GM12878 (cell line): ENCODE data around the gene BLCAP. TPM values are rescaled to one million over a fixed set of nuclear protein-coding genes. Genes with fewer than 3 reads are reported as not detected.

Experiments used
- ATAC-seq: fragments of 200-7000 bp; cut with Tn5 transposase; 3 replicates; pipeline ENCODE4 v1.9.1; 2020; ENCODE audit warnings: mild to moderate bottlenecking, moderate library complexity
- BruUV-seq: library from RNA; stranded (reverse); fragments of 400-500 nt; replicated peaks from 2 replicates; lab custom pipeline; 2021; lab: Mats Ljungman, UMichigan
- CTCF ChIA-PET: fragments of 300-600 bp; sonication (Branson Sonifier 250); formaldehyde crosslinking; extraction: SDS; loops from one replicate; lab custom pipeline; 2021; ENCODE audit warnings: inconsistent platforms; lab: Yijun Ruan, JAX
- POLR2A ChIA-PET: fragments of 350-600 bp; formaldehyde crosslinking; extraction: SDS; loops from one replicate; lab custom pipeline; 2021; ENCODE audit warnings: inconsistent platforms; lab: Charles Lee
- RAD21 ChIA-PET: fragments of 300-600 bp; sonication (Branson Sonifier 250); formaldehyde crosslinking; loops from one replicate; lab custom pipeline; 2023; ENCODE audit warnings: antibody characterized with exemption; ENCODE audit not compliant: unreplicated experiment; lab: Charles Lee
- SMC1A ChIA-PET: fragments of 300-600 bp; sonication (Branson Sonifier 250); formaldehyde crosslinking; loops from one replicate; lab custom pipeline; 2023; ENCODE audit not compliant: unreplicated experiment, uncharacterized antibody; lab: Charles Lee
- DNase-seq: peaks from one replicate; pipeline ENCODE4 v3.0.0-alpha.2; 2011; ENCODE audit warnings: low read depth, low spot score
- FAIRE-seq: peaks from 3 replicates; lab custom pipeline; 2011; peaks lifted over from hg19 to GRCh38; lab: Jason Lieb, UNC
- H2AFZ ChIP-seq: 2 replicates; pipeline ENCODE4 v1.6.0; 2011; ENCODE audit warnings: low read depth, low read length, control low read depth; ENCODE audit not compliant: control insufficient read depth
- H3K27ac ChIP-seq: 2 replicates; pipeline ENCODE4 v1.5.1; 2011; ENCODE audit warnings: control low read depth; ENCODE audit not compliant: control insufficient read depth, insufficient read depth
- H3K27me3 ChIP-seq, 2 experiments: replicated peaks in 1 of 2; 2 replicates each; pipeline versions ENCODE4 v1.6.0 to v1.6.1; 2011; ENCODE audit warnings: low read length in 1 of 2; ENCODE audit not compliant: control insufficient read depth in 2 of 2, insufficient read depth in 2 of 2
- H3K36me3 ChIP-seq, 2 experiments: 2 replicates each; pipeline ENCODE4 v1.5.1; 2011; ENCODE audit warnings: low read length in 1 of 2; ENCODE audit not compliant: control insufficient read depth in 2 of 2, insufficient read depth in 2 of 2
- H3K4me1 ChIP-seq: 2 replicates; pipeline ENCODE4 v1.6.1; 2011; ENCODE audit warnings: mild to moderate bottlenecking, low read length, moderate library complexity, mixed read lengths; ENCODE audit not compliant: control insufficient read depth, insufficient read depth
- H3K4me2 ChIP-seq: 2 replicates; pipeline ENCODE4 v1.6.0; 2011; ENCODE audit warnings: control low read depth; ENCODE audit not compliant: control insufficient read depth, insufficient read depth
- H3K4me3 ChIP-seq: fragments of 200-600 bp; sonication (generic); 2 replicates; pipeline ENCODE4 v1.5.1; 2016
- H3K79me2 ChIP-seq: 2 replicates; pipeline ENCODE4 v1.6.0; 2011; ENCODE audit warnings: low read length; ENCODE audit not compliant: control insufficient read depth, insufficient read depth
- H3K9ac ChIP-seq: 2 replicates; pipeline ENCODE4 v1.8.0; 2011; ENCODE audit warnings: low read length, control low read depth, mixed read lengths; ENCODE audit not compliant: control insufficient read depth, insufficient read depth
- H3K9me3 ChIP-seq: replicated peaks from 3 replicates; pipeline ENCODE4 v1.5.1; 2011; ENCODE audit warnings: mild to moderate bottlenecking, low read length; ENCODE audit not compliant: control insufficient read depth, insufficient read depth
- H4K20me1 ChIP-seq: 2 replicates; pipeline ENCODE4 v1.6.0; 2011; ENCODE audit not compliant: control insufficient read depth, insufficient read depth
- CHD2 ChIP-seq: IDR thresholded peaks from 2 replicates; pipeline ENCODE4 v1.6.1; 2011; ENCODE audit warnings: low read depth, low read length, improper control_type of control experiment, borderline replicate concordance
- EED ChIP-seq: sonication (generic); IDR thresholded peaks from 2 replicates; pipeline ENCODE4 v1.6.1; 2016; ENCODE audit warnings: antibody characterized with exemption, low read depth
- POU2F2 ChIP-seq: IDR thresholded peaks from 3 replicates; pipeline ENCODE4 v1.6.1; 2011; ENCODE audit warnings: low read depth, mild to moderate bottlenecking, low read length, borderline replicate concordance
- SMAD5 ChIP-seq: IDR thresholded peaks from 2 replicates; pipeline ENCODE4 v1.6.1; 2016; ENCODE audit warnings: antibody characterized with exemption, low read depth
- STAT3 ChIP-seq: IDR thresholded peaks from 2 replicates; pipeline ENCODE4 v1.6.1; 2011; ENCODE audit warnings: low read depth, low read length, improper control_type of control experiment
- ZZZ3 ChIP-seq: IDR thresholded peaks from 2 replicates; pipeline ENCODE4 v1.6.1; 2011; ENCODE audit warnings: low read depth; ENCODE audit not compliant: control insufficient read depth, insufficient read length
- WGBS: methylation state at CpG from one replicate; pipeline ENCODE4 v1.1.6; 2016; ENCODE audit warnings: low lambda C conversion rate; ENCODE audit not compliant: insufficient replicate concordance, insufficient coverage; ENCODE audit errors: missing lambda C conversion rate; 5-methylcytosine and 5-hydroxymethylcytosine counted together
- in situ Hi-C: fragments of 300-500 bp; cut with MboI; formaldehyde crosslinking; loops from 9 replicates; pipeline ENCODE4 v1.14.3; 2018; ENCODE audit warnings: mixed read lengths
- intact Hi-C: fragments of 100-400 bp; cut with micrococcal nuclease; formaldehyde crosslinking; loops from one replicate; pipeline ENCODE4 v1.14.2; 2022; ENCODE audit not compliant: unreplicated experiment
- polyA plus RNA-seq, 11 experiments: library from polyadenylated mRNA; depleted of rRNA in 4 of 11; unstranded in 6 of 11; stranded (reverse) in 5 of 11; fragments of >200 nt; fragmentation: Nextera tagmentation in 4 of 11; fragmentation: Illumina TruSeq in 1 of 11; extraction: Ambion mirVana in 4 of 11; extraction: Trizol in 1 of 11; gene quantifications; 1 replicate in 1 of 11; 2 replicates in 10 of 11; pipeline versions ENCODE4 v1.2.1 to v1.2.3, GENCODE V29; 2011 to 2016; ENCODE audit warnings: inconsistent platforms in 2 of 11, missing spikeins in 2 of 11, low read depth in 1 of 11
- total RNA-seq, 4 experiments: library from RNA; depleted of rRNA in 3 of 4; stranded (reverse); fragments of >200 nt in 3 of 4; fragmentation: Illumina TruSeq in 1 of 4; extraction: Trizol in 1 of 4; gene quantifications; 2 replicates each; pipeline versions ENCODE4 v1.2.1 to v1.2.3, GENCODE V29; 2013 to 2021
- TF ChIP-seq, protein P1 (sequence below): fragments of 450-650 bp; IDR thresholded peaks from 2 replicates; pipeline ENCODE4 v1.6.1; 2017; ENCODE audit warnings: low read depth, mild to moderate bottlenecking, moderate library complexity

BLCAP gene
- total and polyA plus RNA-seq, 10 of the 15 experiments (the other 5 are each of a cell fraction or from before 2014, with no cell fraction given): 24.6 to 62.3 (median 47.3) TPM

DNA sequence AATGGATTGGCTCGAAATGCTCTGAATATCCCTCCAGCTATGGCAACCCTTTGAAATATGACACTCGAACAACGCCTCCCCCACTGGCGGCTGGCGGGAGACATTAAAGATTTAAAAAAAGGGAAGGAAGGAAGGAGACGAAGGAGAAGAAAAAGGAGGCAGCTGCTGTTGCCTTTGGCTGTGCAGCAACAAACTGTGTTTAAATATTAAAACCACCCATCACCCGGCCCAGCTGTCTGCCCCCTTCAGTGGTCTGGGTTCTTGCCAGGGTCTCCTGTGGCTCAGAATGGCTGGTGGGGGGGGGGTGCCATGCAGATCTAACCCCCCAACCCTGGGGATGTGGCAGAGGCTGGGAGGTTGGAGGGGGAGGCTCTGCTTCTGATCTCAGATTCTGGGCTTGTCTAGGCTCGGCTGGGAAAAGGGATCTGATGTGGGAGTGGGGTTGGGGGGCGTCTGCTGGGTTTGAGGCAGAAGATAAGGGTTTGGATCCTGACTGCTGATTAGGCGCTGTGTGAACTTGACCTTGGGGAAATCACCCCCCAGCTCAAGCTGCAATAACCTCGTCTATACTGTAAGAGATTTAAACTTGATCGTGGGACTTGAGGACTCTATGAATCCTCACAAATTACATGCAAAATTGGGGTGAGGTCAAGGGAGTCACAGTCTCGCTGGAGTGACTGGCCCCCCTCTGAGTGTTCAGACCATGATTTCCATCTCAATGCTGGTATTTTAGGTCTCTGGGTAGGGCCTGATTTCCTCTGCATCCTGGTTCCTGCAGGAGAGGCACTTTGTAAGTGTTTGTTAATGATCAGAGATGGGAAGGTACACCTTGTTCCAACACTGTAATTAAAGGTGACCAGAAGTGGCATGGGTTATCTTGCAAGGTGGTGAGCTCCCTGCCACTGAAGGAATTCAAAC lies 40.3 kb upstream of the BLCAP start:
- SMC1A ChIA-PET: interaction anchor here (1.1 to 2.9 kb wide), 2 partner anchors 8 to 424 kb away, joined by 3 to 9 read pairs; no protein-coding TSS in a partner anchor
- CTCF ChIA-PET: interaction anchor here (0.7 kb wide), 1 partner anchor 20 kb away, joined by 3 read pairs; no protein-coding TSS in a partner anchor
- no peaks in the 10 kb centered on the region for H3K4me1 ChIP-seq
- FAIRE-seq (no peak), DNase-seq (no peak), ATAC-seq (no peak)
- intact Hi-C loops: loop anchor here (10.0 kb wide), 1 partner anchor 187 kb away; no protein-coding TSS in a partner anchor
- H2AFZ ChIP-seq: no peak overlapping the region
- H3K4me3 ChIP-seq: no peak overlapping the region
- 23% methylated on average over 13 of the region's 13 CpGs for WGBS
- in situ Hi-C loops: loop anchor here (5.0 to 10.0 kb wide), 2 partner anchors 424 to 657 kb away; no protein-coding TSS in a partner anchor
- TF ChIP-seq, protein P1, sequence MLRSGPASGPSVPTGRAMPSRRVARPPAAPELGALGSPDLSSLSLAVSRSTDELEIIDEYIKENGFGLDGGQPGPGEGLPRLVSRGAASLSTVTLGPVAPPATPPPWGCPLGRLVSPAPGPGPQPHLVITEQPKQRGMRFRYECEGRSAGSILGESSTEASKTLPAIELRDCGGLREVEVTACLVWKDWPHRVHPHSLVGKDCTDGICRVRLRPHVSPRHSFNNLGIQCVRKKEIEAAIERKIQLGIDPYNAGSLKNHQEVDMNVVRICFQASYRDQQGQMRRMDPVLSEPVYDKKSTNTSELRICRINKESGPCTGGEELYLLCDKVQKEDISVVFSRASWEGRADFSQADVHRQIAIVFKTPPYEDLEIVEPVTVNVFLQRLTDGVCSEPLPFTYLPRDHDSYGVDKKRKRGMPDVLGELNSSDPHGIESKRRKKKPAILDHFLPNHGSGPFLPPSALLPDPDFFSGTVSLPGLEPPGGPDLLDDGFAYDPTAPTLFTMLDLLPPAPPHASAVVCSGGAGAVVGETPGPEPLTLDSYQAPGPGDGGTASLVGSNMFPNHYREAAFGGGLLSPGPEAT: no peak
- no peak for TF ChIP-seq SMAD5
- no peak for TF ChIP-seq ZZZ3
- TF ChIP-seq POU2F2: no peak
- no peak for TF ChIP-seq CHD2
- no peak for TF ChIP-seq STAT3
- no peak for TF ChIP-seq EED
- no TSS peak for BruUV-seq
- H3K27me3 ChIP-seq: peaks cover 2 to 12% of the 10 kb centered on the region in 2 experiments
- H3K79me2 ChIP-seq: no peaks in the 10 kb centered on the region
- RAD21 ChIA-PET: no interaction called here
- H3K9me3 ChIP-seq: no peaks in the 10 kb centered on the region
- no peaks in the 10 kb centered on the region for H3K36me3 ChIP-seq
- no peak overlapping the region for H3K9ac ChIP-seq
- H3K4me2 ChIP-seq: no peak overlapping the region
- no peaks in the 10 kb centered on the region for H4K20me1 ChIP-seq
- POLR2A ChIA-PET: no interaction called here
- no peak overlapping the region for H3K27ac ChIP-seq
